OCI-LY3 (cell line): Measurements from ENCODE around the gene LAYN.
A peak's percentile ranks its signal among the peaks of the same experiment; 100 is the strongest.

Experiments
- H2AFZ ChIP-seq: fragments of 200-600, 300-600 bp; shearing (Covaris generic); 2 replicates; pipeline ENCODE4 v1.6.0; 2014; ENCODE audit warnings: antibody characterized with exemption, low read depth, low read length
- H3K27ac ChIP-seq: fragments of 200-600, 300-600 bp; sonication (generic); 2 replicates; pipeline ENCODE4 v1.5.1; 2014; ENCODE audit warnings: mild to moderate bottlenecking, low read length, moderate library complexity, mixed read lengths
- H3K27me3 ChIP-seq: fragments of 200-600, 300-600 bp; sonication (generic); 2 replicates; pipeline ENCODE4 v1.6.1; 2014; ENCODE audit warnings: low read depth, low read length, mixed read lengths
- H3K36me3 ChIP-seq: fragments of 200-600, 300-600 bp; sonication (generic); replicated peaks from 2 replicates; pipeline ENCODE3; 2014; ENCODE audit warnings: low read depth, low read length, mixed read lengths
- H3K4me1 ChIP-seq: fragments of 300-600, 200-600 bp; sonication (generic); 2 replicates; pipeline ENCODE4 v1.6.1; 2014; ENCODE audit warnings: low read length, mixed read lengths
- H3K4me2 ChIP-seq: fragments of 200-600, 300-600 bp; sonication (generic); 2 replicates; pipeline ENCODE4 v1.6.1; 2014; ENCODE audit warnings: low read length, mixed read lengths
- H3K4me3 ChIP-seq: fragments of 300-600, 200-600 bp; sonication (generic); 2 replicates; pipeline ENCODE4 v1.5.1; 2014; ENCODE audit warnings: antibody characterized with exemption, mild to moderate bottlenecking, low read length, moderate library complexity
- H3K79me2 ChIP-seq: fragments of 300-600, 200-600 bp; shearing (Covaris generic); 2 replicates; pipeline ENCODE4 v1.6.1; 2014; ENCODE audit warnings: mild to moderate bottlenecking, low read length, mixed read lengths
- H3K9ac ChIP-seq: fragments of 300-600, 200-600 bp; shearing (Covaris generic); 2 replicates; pipeline ENCODE4 v1.6.0; 2014; ENCODE audit warnings: mild to moderate bottlenecking, low read length, moderate library complexity
- H3K9me3 ChIP-seq: fragments of 200-600, 300-600 bp; shearing (Covaris generic); 2 replicates; pipeline ENCODE4 v1.6.1; 2014; ENCODE audit warnings: low read length, mixed read lengths; ENCODE audit not compliant: insufficient read depth
- H4K20me1 ChIP-seq: fragments of 200-600, 300-600 bp; sonication (generic); 2 replicates; pipeline ENCODE4 v1.6.1; 2016; ENCODE audit warnings: low read length, mixed read lengths; ENCODE audit not compliant: insufficient read depth
- CTCF ChIP-seq: fragments of 200-600, 300-600 bp; sonication (generic); IDR thresholded peaks from 2 replicates; pipeline ENCODE4 v1.5.1; 2014; ENCODE audit warnings: antibody characterized with exemption, low read length, low read depth
- EZH2phosphoT487 ChIP-seq: fragments of 200-600 bp; shearing (Covaris generic); IDR thresholded peaks from 2 replicates; pipeline ENCODE4 v1.6.1; 2018; ENCODE audit warnings: antibody characterized with exemption, mixed run types, low read depth

LAYN gene

DNA sequence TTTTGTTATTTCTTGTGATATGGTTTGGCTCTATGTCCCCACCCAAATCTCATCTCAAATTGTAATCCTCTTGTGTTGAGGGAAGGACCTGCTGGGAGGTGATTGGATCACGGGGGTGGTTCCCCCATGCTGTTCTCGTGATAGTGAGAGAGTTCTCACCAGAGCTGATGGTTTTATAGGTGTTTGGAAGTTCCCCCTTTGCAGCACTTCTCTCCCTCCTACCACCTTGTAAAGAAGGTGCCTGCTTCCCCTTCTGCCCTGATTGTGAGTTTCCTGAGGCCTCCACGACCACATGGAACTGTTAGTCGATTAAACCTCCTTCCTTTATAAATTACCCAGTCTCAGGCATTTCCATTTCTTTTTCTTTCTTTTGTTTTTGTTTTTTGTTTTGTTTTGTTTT is 37.3 kb downstream of the LAYN start:
- peaks cover 12% of the 10 kb centered on the region for H3K4me1 ChIP-seq
- no peaks in the 10 kb centered on the region for H3K9me3 ChIP-seq
- TF ChIP-seq EZH2phosphoT487 (no peak), CTCF (no peak)
- no peak overlapping the region for H3K4me3 ChIP-seq
- no peak overlapping the region for H3K9ac ChIP-seq
- H4K20me1 ChIP-seq = no peaks in the 10 kb centered on the region
- H3K27me3 ChIP-seq = no peaks in the 10 kb centered on the region
- H2AFZ ChIP-seq = no peak overlapping the region
- H3K4me2 ChIP-seq = no peak overlapping the region
- H3K36me3 ChIP-seq = no peaks in the 10 kb centered on the region
- H3K27ac ChIP-seq = no peak overlapping the region
- no peaks in the 10 kb centered on the region for H3K79me2 ChIP-seq

- H3K79me2 ChIP-seq = no peaks in the 10 kb centered on the region
- no peaks in the 10 kb centered on the region for H3K9me3 ChIP-seq
- H4K20me1 ChIP-seq = no peaks in the 10 kb centered on the region
- H3K27ac ChIP-seq = no peak overlapping the region
- peaks cover 8% of the 10 kb centered on the region for H3K4me1 ChIP-seq
- H3K9ac ChIP-seq = no peak overlapping the region
- TF ChIP-seq EZH2phosphoT487 = no peak
- TF ChIP-seq CTCF = no peak
- H3K27me3 ChIP-seq = no peaks in the 10 kb centered on the region
- H2AFZ ChIP-seq = no peak overlapping the region
- H3K36me3 ChIP-seq = no peaks in the 10 kb centered on the region
- no peak overlapping the region for H3K4me3 ChIP-seq
- H3K4me2 ChIP-seq = no peak overlapping the region
These were observed 40.8 kb downstream of the LAYN start for GRCh38 chr11:111581341-111581740.

- Histone ChIP-seq H2AFZ (peak overlapping the region; percentile 11; the same call in 1 of the 2 replicates), H3K4me1 (peaks cover 12% of the 10 kb centered on the region), H3K79me2 (no peaks in the 10 kb centered on the region), H3K9ac (no peak overlapping the region), H3K27ac (no peak overlapping the region), H4K20me1 (no peaks in the 10 kb centered on the region), H3K27me3 (no peaks in the 10 kb centered on the region), H3K9me3 (no peaks in the 10 kb centered on the region), H3K4me3 (no peak overlapping the region), H3K4me2 (no peak overlapping the region), H3K36me3 (no peaks in the 10 kb centered on the region)
- no peak for TF ChIP-seq EZH2phosphoT487
- no peak for TF ChIP-seq CTCF
These were observed 41.6 kb downstream of the LAYN start for GRCh38 chr11:111582163-111582562.

GRCh38 chr11:111582881-111583280 is 42.4 kb downstream of the LAYN start:
- H3K27me3 ChIP-seq = no peaks in the 10 kb centered on the region
- no peak overlapping the region for H2AFZ ChIP-seq
- peaks cover 12% of the 10 kb centered on the region for H3K4me1 ChIP-seq
- no peak overlapping the region for H3K9ac ChIP-seq
- H3K9me3 ChIP-seq = no peaks in the 10 kb centered on the region
- H4K20me1 ChIP-seq = no peaks in the 10 kb centered on the region
- no peak for TF ChIP-seq EZH2phosphoT487
- TF ChIP-seq CTCF = no peak
- H3K4me3 ChIP-seq = no peak overlapping the region
- H3K27ac ChIP-seq = no peak overlapping the region
- H3K79me2 ChIP-seq = no peaks in the 10 kb centered on the region
- no peaks in the 10 kb centered on the region for H3K36me3 ChIP-seq
- no peak overlapping the region for H3K4me2 ChIP-seq
